Adipocyte (in vitro differentiated cells): ENCODE measurements around the gene B4GALT3.

Source experiments
- DNase-seq: peaks from one replicate; pipeline ENCODE4 v3.0.0-alpha.2; 2015; ENCODE audit warnings: low read depth
- H3K27me3 ChIP-seq: replicated peaks from 2 replicates; pipeline ENCODE4 v1.7.0; 2013; ENCODE audit warnings: mild to moderate bottlenecking, low read length, moderate library complexity; ENCODE audit not compliant: control insufficient read depth, insufficient read depth
- H3K36me3 ChIP-seq: 2 replicates; pipeline ENCODE4 v1.7.0; 2013; ENCODE audit warnings: low read length, mild to moderate bottlenecking, moderate library complexity; ENCODE audit not compliant: control insufficient read depth, insufficient read depth, severe bottlenecking
- H3K4me1 ChIP-seq: 2 replicates; pipeline ENCODE4 v1.7.0; 2013; ENCODE audit warnings: mild to moderate bottlenecking, low read length, moderate library complexity; ENCODE audit not compliant: control insufficient read depth, insufficient read depth
- H3K4me3 ChIP-seq: 2 replicates; pipeline ENCODE4 v1.7.0; 2013; ENCODE audit warnings: mild to moderate bottlenecking, low read length, moderate library complexity
- H3K9ac ChIP-seq: 2 replicates; pipeline ENCODE4 v1.7.0; 2013; ENCODE audit warnings: mild to moderate bottlenecking, low read length, moderate library complexity
- H3K9me3 ChIP-seq: 2 replicates; pipeline ENCODE4 v1.7.0; 2013; ENCODE audit warnings: mild to moderate bottlenecking, low read length, moderate library complexity; ENCODE audit not compliant: control insufficient read depth

Gene B4GALT3

DNA sequence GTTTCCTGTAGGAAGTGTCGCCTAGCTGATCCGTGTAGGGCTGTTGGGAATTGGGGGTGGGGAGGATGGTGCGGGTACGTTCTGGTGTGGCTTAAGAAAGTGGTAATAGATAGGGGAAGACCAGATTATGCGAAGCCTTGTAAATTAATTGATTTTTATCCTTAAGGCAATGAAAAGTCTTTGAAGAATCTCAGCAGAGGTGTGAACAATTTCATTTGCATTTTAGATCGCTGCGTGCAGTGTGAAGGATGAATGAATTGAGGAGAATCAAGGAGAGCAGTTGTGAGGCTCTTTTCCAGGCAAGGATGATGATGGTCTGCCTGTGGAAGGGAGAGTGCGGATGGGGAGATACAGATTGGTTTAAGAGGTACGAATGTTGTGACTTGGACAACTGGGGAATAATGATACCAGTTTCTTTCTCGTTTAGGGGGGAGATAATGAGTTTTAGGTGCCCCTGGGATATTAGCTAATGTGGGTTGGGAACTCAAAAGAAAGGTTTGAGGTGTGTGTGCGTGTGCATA lies 44.0 kb downstream of the B4GALT3 start:
- Histone ChIP-seq H3K36me3 (peaks cover 18% of the 10 kb centered on the region), H3K4me3 (peak overlapping the region; percentile 94), H3K4me1 (peaks cover 35% of the 10 kb centered on the region), H3K9ac (peak overlapping the region; percentile 95), H3K27me3 (no peaks in the 10 kb centered on the region), H3K9me3 (no peaks in the 10 kb centered on the region)
- no peak for DNase-seq

DNA sequence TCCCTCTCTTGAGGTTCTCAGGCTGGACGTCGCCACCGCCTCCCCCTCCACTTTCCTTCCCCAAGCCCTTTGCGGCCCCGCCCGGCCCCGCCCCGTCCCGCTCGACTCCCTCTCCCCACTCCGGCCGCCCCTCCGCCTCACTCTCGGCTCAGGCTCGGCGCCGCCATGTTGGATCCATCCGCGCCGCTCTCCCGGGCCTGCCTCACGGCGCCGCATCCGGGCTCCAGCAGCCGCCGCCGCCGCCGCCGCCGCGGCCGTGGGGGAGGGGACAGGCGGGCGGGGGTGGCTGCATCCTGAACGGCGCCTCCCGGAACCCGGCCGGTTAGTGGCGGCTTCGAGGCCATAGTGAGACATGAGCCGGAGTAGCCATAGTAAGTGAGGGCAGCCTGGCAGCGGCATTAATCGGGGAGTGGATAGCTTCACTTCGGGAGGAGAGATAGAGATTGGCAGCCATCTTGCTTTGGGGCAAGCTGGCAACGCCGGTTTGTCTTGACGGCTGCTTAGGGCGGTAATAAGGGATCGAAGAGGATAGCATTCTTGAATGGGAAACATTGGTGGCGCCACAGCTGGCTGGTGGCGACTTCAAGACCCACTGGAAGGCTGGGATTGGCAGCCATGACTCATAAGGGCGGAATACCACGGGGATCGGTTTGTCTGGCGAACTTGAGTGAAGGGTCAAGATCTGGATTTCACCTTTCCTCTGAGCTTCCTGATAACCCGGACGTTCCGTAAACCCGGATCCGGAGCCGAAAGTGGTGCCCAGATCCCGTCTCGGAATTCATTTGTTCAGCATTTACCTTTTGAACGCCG lies 44.7 kb downstream of the B4GALT3 start, which contains the start of gene DEDD:
TSS of gene DEDD (minus strand) at position 258 of the 810 bp plus-strand sequence. CDS start 8,205 bp downstream, outside the sequence.
- Histone ChIP-seq H3K36me3 (peaks cover 24% of the 10 kb centered on the region), H3K9ac (peak within 1 kb of the TSS; percentile 95), H3K27me3 (no peaks in the 10 kb centered on the region), H3K9me3 (no peaks in the 10 kb centered on the region), H3K4me3 (peak within 1 kb of the TSS; percentile 94), H3K4me1 (peaks cover 34% of the 10 kb centered on the region)
- DNase-seq = peak; percentile 96

DNA sequence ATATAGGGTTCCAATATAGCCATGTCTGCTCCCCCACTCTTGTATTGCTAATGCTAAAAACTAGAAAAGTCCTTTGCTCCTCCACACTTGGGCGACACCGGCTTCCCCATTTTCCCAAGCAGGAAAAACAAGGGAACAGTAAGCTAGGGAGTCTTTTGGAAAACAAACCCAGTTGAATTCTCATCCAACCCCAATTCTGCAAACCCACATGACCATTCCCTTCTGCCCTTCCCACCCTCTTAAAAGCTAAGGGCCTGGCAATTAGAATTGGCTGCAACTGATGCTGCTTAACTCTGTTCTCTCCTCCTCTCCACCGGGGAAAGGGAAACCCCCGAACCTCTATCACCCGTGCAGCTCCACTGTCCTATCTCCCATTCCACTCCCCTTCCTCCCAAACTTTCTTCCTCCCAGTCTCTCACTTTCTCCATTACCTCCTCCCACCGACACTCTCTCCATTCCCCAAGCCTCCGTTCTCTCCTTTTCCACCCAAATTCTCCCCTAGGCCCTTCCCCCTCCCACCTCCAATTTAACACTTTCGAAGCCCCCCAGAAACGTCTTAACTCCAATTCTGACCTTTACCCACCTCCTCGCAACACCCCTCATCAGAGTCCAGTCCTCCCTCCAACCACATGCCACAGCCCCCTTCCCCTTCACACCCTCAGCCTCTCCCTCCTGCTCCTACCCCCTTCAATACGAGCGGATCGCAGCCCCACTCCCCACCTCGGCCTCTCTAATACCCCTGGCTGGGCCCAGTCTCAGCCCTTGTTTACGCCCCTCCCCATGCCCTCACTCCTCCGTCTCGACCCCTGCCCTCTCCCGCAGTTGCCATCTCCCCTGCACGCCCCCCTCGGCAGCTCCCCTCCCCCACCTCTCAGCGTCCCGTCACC lies 45.5 kb downstream of the B4GALT3 start:
- peak; percentile 67 for DNase-seq
- Histone ChIP-seq H3K4me3 (peak overlapping the region; percentile 94), H3K36me3 (peaks cover 33% of the 10 kb centered on the region), H3K9me3 (no peaks in the 10 kb centered on the region), H3K9ac (peak overlapping the region; percentile 95), H3K4me1 (peaks cover 30% of the 10 kb centered on the region), H3K27me3 (no peaks in the 10 kb centered on the region)

DNA sequence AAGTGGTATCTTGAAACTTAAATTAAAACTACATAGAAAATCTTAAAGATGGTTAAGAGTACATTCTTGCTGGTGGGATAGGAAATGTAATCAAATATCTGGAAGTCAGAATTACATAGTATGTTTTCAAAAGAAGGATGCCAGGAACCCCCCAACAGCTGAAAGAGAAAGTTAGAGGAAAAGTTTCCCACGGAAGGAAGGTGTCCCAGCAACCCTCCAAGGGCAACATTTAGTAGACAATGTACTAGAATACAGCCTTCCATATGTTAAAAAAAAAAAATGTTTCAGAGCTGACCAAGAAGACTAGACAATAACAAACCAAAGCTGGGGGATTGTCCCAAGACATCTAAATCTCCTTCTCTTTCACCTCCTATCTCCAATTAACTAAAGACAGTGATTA lies 47.0 kb downstream of the B4GALT3 start:
- Histone ChIP-seq H3K27me3 (no peaks in the 10 kb centered on the region), H3K9ac (peak overlapping the region; percentile 95), H3K4me1 (peaks cover 30% of the 10 kb centered on the region), H3K4me3 (peak overlapping the region; percentile 94), H3K36me3 (peaks cover 43% of the 10 kb centered on the region), H3K9me3 (no peaks in the 10 kb centered on the region)
- DNase-seq = no peak

DNA sequence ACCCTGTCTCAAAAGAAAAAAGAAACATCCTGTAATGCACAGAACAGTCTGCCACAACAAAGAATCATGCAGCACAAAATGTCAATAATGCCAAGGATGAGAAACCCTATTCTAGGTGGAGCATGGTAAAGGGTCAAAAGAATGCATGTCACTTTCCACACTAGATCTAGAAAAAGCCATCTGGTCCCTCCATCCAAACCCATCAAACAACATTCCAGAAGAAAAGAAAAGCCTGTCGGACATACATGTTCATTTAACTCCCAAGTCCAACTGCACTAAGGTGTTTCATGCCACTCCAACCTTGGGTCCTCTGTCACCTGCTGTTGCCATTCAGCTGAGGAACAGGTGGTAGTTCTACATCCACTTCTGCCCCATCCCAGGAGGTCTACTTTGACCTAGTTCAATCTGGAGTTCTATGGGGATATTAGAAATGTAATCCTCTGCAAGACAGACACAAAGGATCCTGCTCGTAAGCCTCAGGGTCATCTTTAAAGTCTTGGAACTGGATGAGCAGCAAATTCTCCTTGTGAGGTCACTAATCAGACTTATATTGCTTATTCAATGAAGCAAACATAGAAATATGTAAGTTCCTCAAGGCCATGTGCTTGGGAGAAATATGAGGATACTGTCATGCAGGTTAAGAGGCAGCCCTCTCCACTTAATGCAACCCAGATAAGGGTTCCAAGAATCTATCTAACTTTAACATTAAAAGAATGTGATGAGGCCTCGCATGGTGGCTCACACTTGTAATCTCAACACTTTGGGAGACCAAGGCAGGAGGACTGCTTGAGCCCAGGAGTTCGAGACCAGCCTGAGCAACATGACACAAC lies 48.5 kb downstream of the B4GALT3 start:
- H3K36me3 ChIP-seq = peaks cover 53% of the 10 kb centered on the region
- DNase-seq = no peak

DNA sequence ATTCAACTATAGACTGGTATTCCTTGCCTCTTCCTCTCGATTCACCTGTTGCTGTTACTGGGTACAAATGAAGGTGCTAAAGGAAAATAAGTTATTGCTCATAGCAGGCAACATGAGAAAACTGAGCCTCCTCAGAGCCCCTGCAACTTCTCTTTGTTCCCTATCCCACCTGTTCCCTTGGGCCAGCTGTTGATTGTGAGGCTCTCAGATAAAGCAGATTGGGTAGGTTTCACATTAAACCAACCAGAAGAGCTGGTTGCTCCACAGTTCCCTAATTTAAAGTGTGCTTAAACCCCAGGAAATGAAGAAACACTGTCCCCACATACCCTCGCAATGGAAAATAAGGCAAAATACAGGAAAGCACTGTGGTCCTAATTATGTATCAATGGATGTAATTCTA lies 49.7 kb downstream of the B4GALT3 start:
- Histone ChIP-seq H3K4me1 (peaks cover 23% of the 10 kb centered on the region), H3K36me3 (peaks cover 64% of the 10 kb centered on the region), H3K4me3 (no peak overlapping the region), H3K27me3 (no peaks in the 10 kb centered on the region), H3K9me3 (no peaks in the 10 kb centered on the region), H3K9ac (no peak overlapping the region)
- no peak for DNase-seq

More for the DNA sequence above, 48.5 kb downstream of the B4GALT3 start:
- Histone ChIP-seq H3K27me3 (no peaks in the 10 kb centered on the region), H3K4me1 (peaks cover 27% of the 10 kb centered on the region), H3K9ac (no peak overlapping the region), H3K4me3 (no peak overlapping the region), H3K9me3 (no peaks in the 10 kb centered on the region)

DNA sequence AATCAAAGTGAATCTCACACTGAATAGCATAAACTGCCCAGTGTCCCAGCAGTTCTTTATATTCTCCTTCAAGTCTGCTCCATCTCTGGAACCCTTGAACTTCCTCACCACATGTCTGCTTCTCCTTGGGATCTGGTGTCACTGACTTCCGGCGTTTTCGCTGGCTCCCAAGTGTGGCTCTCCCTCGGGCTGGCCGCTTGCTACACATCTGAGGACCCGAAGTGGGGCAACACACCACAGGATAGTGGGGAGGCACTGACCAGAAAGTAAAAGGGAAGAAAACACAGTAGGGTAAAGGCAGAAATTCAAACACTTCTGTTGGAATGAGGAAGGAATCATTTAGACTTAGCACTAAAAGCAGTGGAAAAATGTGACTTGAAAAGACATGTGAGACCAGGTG lies 54.3 kb downstream of the B4GALT3 start:
- Histone ChIP-seq H3K27me3 (no peaks in the 10 kb centered on the region), H3K4me3 (no peak overlapping the region), H3K9me3 (no peaks in the 10 kb centered on the region), H3K36me3 (peaks cover 70% of the 10 kb centered on the region), H3K4me1 (peaks cover 32% of the 10 kb centered on the region), H3K9ac (no peak overlapping the region)
- no peak for DNase-seq

DNA sequence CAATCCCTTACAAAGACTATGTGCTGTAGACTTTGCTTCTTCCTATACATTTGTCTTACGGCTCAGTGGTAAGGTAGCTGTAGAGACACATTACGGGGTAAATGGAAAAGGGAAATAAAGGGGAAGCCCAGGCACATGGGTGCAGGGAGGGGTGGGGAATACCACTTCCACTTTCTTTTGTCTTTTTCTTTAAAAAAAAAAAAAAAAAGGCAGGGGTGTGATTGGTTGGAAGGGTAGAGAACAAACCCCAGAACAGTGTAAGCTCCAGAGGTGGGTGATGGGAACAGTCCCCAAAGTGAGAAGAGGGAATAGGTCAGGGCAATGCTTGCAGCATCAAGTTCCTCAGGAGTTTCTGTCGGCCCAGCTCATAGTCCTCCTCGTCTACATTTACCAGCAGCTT lies 55.5 kb downstream of the B4GALT3 start:
- no peak overlapping the region for H3K9ac ChIP-seq
- no peaks in the 10 kb centered on the region for H3K27me3 ChIP-seq
- no peaks in the 10 kb centered on the region for H3K9me3 ChIP-seq
- H3K4me3 ChIP-seq = no peak overlapping the region
- peaks cover 30% of the 10 kb centered on the region for H3K4me1 ChIP-seq
- peaks cover 59% of the 10 kb centered on the region for H3K36me3 ChIP-seq
- no peak for DNase-seq
